ENCODE data around the gene MSRB3. TPM values are rescaled to one million over a fixed set of nuclear protein-coding genes. Genes with fewer than 3 reads are reported as not detected.

MSRB3 gene
- total RNA-seq, 1 experiment from 2014 or later, result 1.8 TPM

DNA sequence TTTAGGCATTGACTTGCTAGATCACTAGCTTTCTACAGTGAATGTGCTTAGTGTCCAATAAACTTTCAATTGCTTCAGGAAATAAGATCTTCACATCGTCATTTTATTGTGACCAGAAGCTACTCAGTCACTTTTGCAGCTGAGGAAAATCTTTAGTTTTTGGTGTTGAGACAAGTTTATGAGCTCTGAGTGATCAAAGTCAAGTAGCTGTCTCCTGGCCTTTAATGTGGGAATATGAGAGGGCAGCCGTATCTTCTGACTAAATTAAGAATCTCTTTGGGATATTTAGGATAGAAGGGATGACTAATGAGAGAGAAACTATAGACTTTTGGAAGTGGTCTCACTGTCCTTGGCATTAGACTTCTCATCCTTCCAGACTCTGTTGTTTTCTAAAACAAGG lies 21.6 kb downstream of the MSRB3 start (continued):
- TF ChIP-seq, protein P1, sequence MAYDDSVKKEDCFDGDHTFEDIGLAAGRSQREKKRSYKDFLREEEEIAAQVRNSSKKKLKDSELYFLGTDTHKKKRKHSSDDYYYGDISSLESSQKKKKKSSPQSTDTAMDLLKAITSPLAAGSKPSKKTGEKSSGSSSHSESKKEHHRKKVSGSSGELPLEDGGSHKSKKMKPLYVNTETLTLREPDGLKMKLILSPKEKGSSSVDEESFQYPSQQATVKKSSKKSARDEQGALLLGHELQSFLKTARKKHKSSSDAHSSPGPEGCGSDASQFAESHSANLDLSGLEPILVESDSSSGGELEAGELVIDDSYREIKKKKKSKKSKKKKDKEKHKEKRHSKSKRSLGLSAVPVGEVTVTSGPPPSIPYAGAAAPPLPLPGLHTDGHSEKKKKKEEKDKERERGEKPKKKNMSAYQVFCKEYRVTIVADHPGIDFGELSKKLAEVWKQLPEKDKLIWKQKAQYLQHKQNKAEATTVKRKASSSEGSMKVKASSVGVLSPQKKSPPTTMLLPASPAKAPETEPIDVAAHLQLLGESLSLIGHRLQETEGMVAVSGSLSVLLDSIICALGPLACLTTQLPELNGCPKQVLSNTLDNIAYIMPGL (CRISPR knock-in tag; IDR thresholded peaks at IDR 0.05), result no peak
- TF ChIP-seq NFYB (CRISPR knock-in tag; conservative IDR thresholded peaks at IDR 0.05; ENCODE audit: low read depth) (no peak), SMAD3 (CRISPR knock-in tag; IDR thresholded peaks at IDR 0.05; ENCODE audit: borderline replicate concordance) (no peak)
- TF ChIP-seq, protein P2, sequence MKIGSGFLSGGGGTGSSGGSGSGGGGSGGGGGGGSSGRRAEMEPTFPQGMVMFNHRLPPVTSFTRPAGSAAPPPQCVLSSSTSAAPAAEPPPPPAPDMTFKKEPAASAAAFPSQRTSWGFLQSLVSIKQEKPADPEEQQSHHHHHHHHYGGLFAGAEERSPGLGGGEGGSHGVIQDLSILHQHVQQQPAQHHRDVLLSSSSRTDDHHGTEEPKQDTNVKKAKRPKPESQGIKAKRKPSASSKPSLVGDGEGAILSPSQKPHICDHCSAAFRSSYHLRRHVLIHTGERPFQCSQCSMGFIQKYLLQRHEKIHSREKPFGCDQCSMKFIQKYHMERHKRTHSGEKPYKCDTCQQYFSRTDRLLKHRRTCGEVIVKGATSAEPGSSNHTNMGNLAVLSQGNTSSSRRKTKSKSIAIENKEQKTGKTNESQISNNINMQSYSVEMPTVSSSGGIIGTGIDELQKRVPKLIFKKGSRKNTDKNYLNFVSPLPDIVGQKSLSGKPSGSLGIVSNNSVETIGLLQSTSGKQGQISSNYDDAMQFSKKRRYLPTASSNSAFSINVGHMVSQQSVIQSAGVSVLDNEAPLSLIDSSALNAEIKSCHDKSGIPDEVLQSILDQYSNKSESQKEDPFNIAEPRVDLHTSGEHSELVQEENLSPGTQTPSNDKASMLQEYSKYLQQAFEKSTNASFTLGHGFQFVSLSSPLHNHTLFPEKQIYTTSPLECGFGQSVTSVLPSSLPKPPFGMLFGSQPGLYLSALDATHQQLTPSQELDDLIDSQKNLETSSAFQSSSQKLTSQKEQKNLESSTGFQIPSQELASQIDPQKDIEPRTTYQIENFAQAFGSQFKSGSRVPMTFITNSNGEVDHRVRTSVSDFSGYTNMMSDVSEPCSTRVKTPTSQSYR (CRISPR knock-in tag; IDR thresholded peaks at IDR 0.05), result no peak

DNA sequence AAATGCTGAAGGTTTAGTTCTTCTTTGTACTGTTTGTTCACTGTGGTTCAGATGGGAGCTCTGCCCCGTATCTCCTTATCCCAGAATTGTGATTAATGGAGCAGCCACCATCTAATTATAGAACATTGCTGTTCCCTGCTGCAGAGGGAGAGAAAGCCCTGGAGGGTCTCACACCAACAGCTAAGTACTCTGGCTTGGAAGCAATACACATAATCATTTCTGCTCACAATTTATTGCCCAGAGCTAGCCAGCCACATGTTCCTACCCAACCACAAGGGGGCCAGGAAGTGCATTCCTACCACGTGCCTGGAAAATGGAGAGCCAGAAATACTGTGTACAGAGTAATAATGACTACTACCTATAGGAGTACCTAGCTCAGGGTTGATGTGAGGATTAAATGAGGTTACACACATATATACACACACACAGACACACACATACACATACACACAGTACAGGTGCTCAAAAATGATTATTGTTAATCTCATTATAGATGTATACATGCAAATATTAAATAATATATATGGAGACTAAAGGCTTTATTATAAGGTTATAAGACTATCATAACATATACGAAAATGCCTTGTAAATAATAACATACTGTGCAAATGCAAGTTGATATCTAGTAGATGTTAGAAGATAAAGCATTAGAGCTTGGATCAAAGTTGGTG lies 22.3 kb downstream of the MSRB3 start:
- TF ChIP-seq, protein P3, sequence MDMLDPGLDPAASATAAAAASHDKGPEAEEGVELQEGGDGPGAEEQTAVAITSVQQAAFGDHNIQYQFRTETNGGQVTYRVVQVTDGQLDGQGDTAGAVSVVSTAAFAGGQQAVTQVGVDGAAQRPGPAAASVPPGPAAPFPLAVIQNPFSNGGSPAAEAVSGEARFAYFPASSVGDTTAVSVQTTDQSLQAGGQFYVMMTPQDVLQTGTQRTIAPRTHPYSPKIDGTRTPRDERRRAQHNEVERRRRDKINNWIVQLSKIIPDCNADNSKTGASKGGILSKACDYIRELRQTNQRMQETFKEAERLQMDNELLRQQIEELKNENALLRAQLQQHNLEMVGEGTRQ (CRISPR knock-in tag; IDR thresholded peaks at IDR 0.05), result peak; percentile 56; the same call in 1 of the 2 replicates
- TF ChIP-seq SMAD3 (CRISPR knock-in tag; IDR thresholded peaks at IDR 0.05; ENCODE audit: borderline replicate concordance) (no peak), GABPB1 (CRISPR knock-in tag; IDR thresholded peaks at IDR 0.05) (no peak), ZNF396 (CRISPR knock-in tag; IDR thresholded peaks at IDR 0.05; ENCODE audit: borderline replicate concordance) (no peak), PRRX2 (CRISPR knock-in tag; IDR thresholded peaks at IDR 0.05) (no peak)
- Mint-ChIP-seq H3K27ac (no peak overlapping the region), H3K27me3 (ENCODE audit: low read depth) (no peaks in the 10 kb centered on the region), H3K36me3 (no peaks in the 10 kb centered on the region), H3K4me3 (no peak overlapping the region), H3K4me1 (peaks cover 7% of the 10 kb centered on the region; the same call in 1 of the 2 replicates), H3K9me3 (peaks cover 8% of the 10 kb centered on the region)
- DNase-seq (ENCODE audit: low spot score) (peak; percentile 37), ATAC-seq (peak; percentile 87)
- ChIA-PET POLR2A (no interaction called here), CTCF (interaction anchor here (0.5 to 4.8 kb wide), 13 partner anchors 12 to 829 kb away, joined by 3 to 22 read pairs (median 4); no protein-coding TSS in a partner anchor)

DNA sequence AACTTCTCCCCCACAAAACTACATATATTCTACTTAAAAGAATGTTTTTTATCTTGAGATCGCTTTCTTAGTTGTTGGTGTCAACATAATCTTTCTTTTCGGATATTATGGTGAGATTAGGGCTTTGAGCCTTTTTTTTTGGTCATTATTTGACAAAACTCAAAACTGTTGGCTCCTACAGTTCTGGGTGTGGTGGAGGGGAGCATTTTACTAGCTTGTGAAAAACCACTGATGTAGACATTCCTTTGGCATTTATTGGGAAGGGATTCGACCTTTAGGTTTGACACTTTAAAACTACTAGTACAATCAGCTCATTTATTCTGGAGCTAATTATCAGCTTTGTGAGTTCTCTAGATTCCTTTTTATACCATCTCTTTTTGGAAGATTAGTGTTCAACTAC lies 24.4 kb downstream of the MSRB3 start:
- H3K27ac Mint-ChIP-seq, result no peak overlapping the region
- H3K4me3 Mint-ChIP-seq, result no peak overlapping the region
- peaks cover 12% of the 10 kb centered on the region for H3K4me1 Mint-ChIP-seq
- CTCF ChIA-PET, result interaction anchor here (0.9 to 4.8 kb wide), 6 partner anchors 23 to 804 kb away, joined by 3 to 22 read pairs (median 3); no protein-coding TSS in a partner anchor
- no peaks in the 10 kb centered on the region for H3K27me3 Mint-ChIP-seq (ENCODE audit: low read depth)
- H3K36me3 Mint-ChIP-seq, result no peaks in the 10 kb centered on the region
- POLR2A ChIA-PET, result no interaction called here
- DNase-seq (ENCODE audit: low spot score), result no peak
- ATAC-seq, result no peak
- H3K9me3 Mint-ChIP-seq, result no peaks in the 10 kb centered on the region
- TF ChIP-seq, protein P4, sequence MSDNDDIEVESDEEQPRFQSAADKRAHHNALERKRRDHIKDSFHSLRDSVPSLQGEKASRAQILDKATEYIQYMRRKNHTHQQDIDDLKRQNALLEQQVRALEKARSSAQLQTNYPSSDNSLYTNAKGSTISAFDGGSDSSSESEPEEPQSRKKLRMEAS (CRISPR knock-in tag; IDR thresholded peaks at IDR 0.05), result no peak
- no peak for TF ChIP-seq CREM (CRISPR knock-in tag; IDR thresholded peaks at IDR 0.05)
- no peak for TF ChIP-seq NR2C2 (CRISPR knock-in tag; IDR thresholded peaks at IDR 0.05)
- TF ChIP-seq FOXK1 (CRISPR knock-in tag; IDR thresholded peaks at IDR 0.05), result no peak
- TF ChIP-seq, protein P5, sequence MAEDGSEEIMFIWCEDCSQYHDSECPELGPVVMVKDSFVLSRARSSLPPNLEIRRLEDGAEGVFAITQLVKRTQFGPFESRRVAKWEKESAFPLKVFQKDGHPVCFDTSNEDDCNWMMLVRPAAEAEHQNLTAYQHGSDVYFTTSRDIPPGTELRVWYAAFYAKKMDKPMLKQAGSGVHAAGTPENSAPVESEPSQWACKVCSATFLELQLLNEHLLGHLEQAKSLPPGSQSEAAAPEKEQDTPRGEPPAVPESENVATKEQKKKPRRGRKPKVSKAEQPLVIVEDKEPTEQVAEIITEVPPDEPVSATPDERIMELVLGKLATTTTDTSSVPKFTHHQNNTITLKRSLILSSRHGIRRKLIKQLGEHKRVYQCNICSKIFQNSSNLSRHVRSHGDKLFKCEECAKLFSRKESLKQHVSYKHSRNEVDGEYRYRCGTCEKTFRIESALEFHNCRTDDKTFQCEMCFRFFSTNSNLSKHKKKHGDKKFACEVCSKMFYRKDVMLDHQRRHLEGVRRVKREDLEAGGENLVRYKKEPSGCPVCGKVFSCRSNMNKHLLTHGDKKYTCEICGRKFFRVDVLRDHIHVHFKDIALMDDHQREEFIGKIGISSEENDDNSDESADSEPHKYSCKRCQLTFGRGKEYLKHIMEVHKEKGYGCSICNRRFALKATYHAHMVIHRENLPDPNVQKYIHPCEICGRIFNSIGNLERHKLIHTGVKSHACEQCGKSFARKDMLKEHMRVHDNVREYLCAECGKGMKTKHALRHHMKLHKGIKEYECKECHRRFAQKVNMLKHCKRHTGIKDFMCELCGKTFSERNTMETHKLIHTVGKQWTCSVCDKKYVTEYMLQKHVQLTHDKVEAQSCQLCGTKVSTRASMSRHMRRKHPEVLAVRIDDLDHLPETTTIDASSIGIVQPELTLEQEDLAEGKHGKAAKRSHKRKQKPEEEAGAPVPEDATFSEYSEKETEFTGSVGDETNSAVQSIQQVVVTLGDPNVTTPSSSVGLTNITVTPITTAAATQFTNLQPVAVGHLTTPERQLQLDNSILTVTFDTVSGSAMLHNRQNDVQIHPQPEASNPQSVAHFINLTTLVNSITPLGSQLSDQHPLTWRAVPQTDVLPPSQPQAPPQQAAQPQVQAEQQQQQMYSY (CRISPR knock-in tag; IDR thresholded peaks at IDR 0.05), result no peak
- TF ChIP-seq ZNF423 (CRISPR knock-in tag; IDR thresholded peaks at IDR 0.05), result no peak
- no peak for TF ChIP-seq GTF2I (CRISPR knock-in tag; conservative IDR thresholded peaks at IDR 0.05)
- TF ChIP-seq, protein P6, sequence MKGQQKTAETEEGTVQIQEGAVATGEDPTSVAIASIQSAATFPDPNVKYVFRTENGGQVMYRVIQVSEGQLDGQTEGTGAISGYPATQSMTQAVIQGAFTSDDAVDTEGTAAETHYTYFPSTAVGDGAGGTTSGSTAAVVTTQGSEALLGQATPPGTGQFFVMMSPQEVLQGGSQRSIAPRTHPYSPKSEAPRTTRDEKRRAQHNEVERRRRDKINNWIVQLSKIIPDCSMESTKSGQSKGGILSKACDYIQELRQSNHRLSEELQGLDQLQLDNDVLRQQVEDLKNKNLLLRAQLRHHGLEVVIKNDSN (CRISPR knock-in tag; IDR thresholded peaks at IDR 0.05), result no peak
- TF ChIP-seq HMGA2 (CRISPR knock-in tag; IDR thresholded peaks at IDR 0.05), result no peak
- no peak for TF ChIP-seq CBFB (CRISPR knock-in tag; IDR thresholded peaks at IDR 0.05; ENCODE audit: low read depth)
- no peak for TF ChIP-seq ZNF121 (CRISPR knock-in tag; IDR thresholded peaks at IDR 0.05)
- TF ChIP-seq, protein P2 (CRISPR knock-in tag; IDR thresholded peaks at IDR 0.05), result no peak
